Measurements from ENCODE around the gene PLXNA1.

PLXNA1 gene

GRCh38 chr3:127017229-127017628 lies 34.3 kb downstream of the PLXNA1 start:
- no peak for TF ChIP-seq MAX (IDR thresholded peaks at IDR 0.05; ENCODE audit: low read depth, low read length)
- no peak for TF ChIP-seq POLR2A (IDR thresholded peaks at IDR 0.05; ENCODE audit: extremely low read depth, insufficient read length)
- no peak for TF ChIP-seq CTCF (IDR thresholded peaks at IDR 0.05; ENCODE audit: low read depth, low read length)
- no peak for TF ChIP-seq MYC (IDR thresholded peaks at IDR 0.05; ENCODE audit: low read depth, low read length)
- DNase-seq (ENCODE audit: low read depth), result no peak
- H3K4me3 ChIP-seq (ENCODE audit: low read depth, low read length), result no peak overlapping the region

GRCh38 chr3:127017781-127018180 lies 34.9 kb downstream of the PLXNA1 start:
- no peak overlapping the region for H3K4me3 ChIP-seq (ENCODE audit: low read depth, low read length)
- DNase-seq (ENCODE audit: low read depth), result no peak
- TF ChIP-seq MAX (IDR thresholded peaks at IDR 0.05; ENCODE audit: low read depth, low read length), result no peak
- no peak for TF ChIP-seq CTCF (IDR thresholded peaks at IDR 0.05; ENCODE audit: low read depth, low read length)
- no peak for TF ChIP-seq POLR2A (IDR thresholded peaks at IDR 0.05; ENCODE audit: extremely low read depth, insufficient read length)
- no peak for TF ChIP-seq MYC (IDR thresholded peaks at IDR 0.05; ENCODE audit: low read depth, low read length)

- no peak for DNase-seq (ENCODE audit: low read depth)
- H3K4me3 ChIP-seq (ENCODE audit: low read depth, low read length), result no peak overlapping the region
- TF ChIP-seq POLR2A (IDR thresholded peaks at IDR 0.05; ENCODE audit: extremely low read depth, insufficient read length) (no peak), CTCF (IDR thresholded peaks at IDR 0.05; ENCODE audit: low read depth, low read length) (no peak), MAX (IDR thresholded peaks at IDR 0.05; ENCODE audit: low read depth, low read length) (no peak), MYC (IDR thresholded peaks at IDR 0.05; ENCODE audit: low read depth, low read length) (no peak)
Observed at GRCh38 chr3:127018306-127018828, 35.5 kb downstream of the PLXNA1 start.

- no peak for DNase-seq (ENCODE audit: low read depth)
- no peak overlapping the region for H3K4me3 ChIP-seq (ENCODE audit: low read depth, low read length)
- no peak for TF ChIP-seq POLR2A (IDR thresholded peaks at IDR 0.05; ENCODE audit: extremely low read depth, insufficient read length)
- TF ChIP-seq MYC (IDR thresholded peaks at IDR 0.05; ENCODE audit: low read depth, low read length), result no peak
Observed at GRCh38 chr3:127019449-127019848, 36.5 kb downstream of the PLXNA1 start.

GRCh38 chr3:127020543-127020942 lies 37.6 kb downstream of the PLXNA1 start:
- H3K4me3 ChIP-seq (ENCODE audit: low read depth, low read length), result no peak overlapping the region
- DNase-seq (ENCODE audit: low read depth), result no peak
- TF ChIP-seq POLR2A (IDR thresholded peaks at IDR 0.05; ENCODE audit: extremely low read depth, insufficient read length), result no peak
- TF ChIP-seq CTCF (IDR thresholded peaks at IDR 0.05; ENCODE audit: low read depth, low read length), result no peak
- no peak for TF ChIP-seq MAX (IDR thresholded peaks at IDR 0.05; ENCODE audit: low read depth, low read length)
- no peak for TF ChIP-seq MYC (IDR thresholded peaks at IDR 0.05; ENCODE audit: low read depth, low read length)

GRCh38 chr3:127022849-127023248 lies 39.9 kb downstream of the PLXNA1 start:
- TF ChIP-seq CTCF (IDR thresholded peaks at IDR 0.05; ENCODE audit: low read depth, low read length) (no peak), POLR2A (IDR thresholded peaks at IDR 0.05; ENCODE audit: extremely low read depth, insufficient read length) (no peak), MYC (IDR thresholded peaks at IDR 0.05; ENCODE audit: low read depth, low read length) (no peak), MAX (IDR thresholded peaks at IDR 0.05; ENCODE audit: low read depth, low read length) (no peak)
- no peak overlapping the region for H3K4me3 ChIP-seq (ENCODE audit: low read depth, low read length)
- no peak for DNase-seq (ENCODE audit: low read depth)
